ENCODE data around the gene ATG5.
A peak's percentile ranks its signal among the peaks of the same experiment; 100 is the strongest.

The ATG5 gene

GRCh38 chr6:106223300-106223930 is 102.1 kb downstream of the ATG5 start:
- DNase-seq (ENCODE audit: low read depth in 2 of 2) = peak; percentile 39 to 49

GRCh38 chr6:106220485-106220884 is 105.1 kb downstream of the ATG5 start:
- no peak for DNase-seq (ENCODE audit: low read depth in 2 of 2)

- no peak for DNase-seq (ENCODE audit: low read depth in 2 of 2)
Observed at GRCh38 chr6:106216527-106216926, 109.0 kb downstream of the ATG5 start.

- no peak for DNase-seq (ENCODE audit: low read depth in 2 of 2)
Observed at GRCh38 chr6:106215608-106216007, 110.0 kb downstream of the ATG5 start.

- DNase-seq (ENCODE audit: low read depth in 2 of 2) = no peak
Observed at GRCh38 chr6:106214531-106214930, 111.0 kb downstream of the ATG5 start.

GRCh38 chr6:106213660-106214289 is 111.8 kb downstream of the ATG5 start:
- DNase-seq (ENCODE audit: low read depth in 2 of 2) = no peak

- DNase-seq (ENCODE audit: low read depth in 2 of 2) = no peak
Observed at GRCh38 chr6:106212576-106212975, 113.0 kb downstream of the ATG5 start.

GRCh38 chr6:106206905-106207304 is 118.7 kb downstream of the ATG5 start:
- no peak for DNase-seq (ENCODE audit: low read depth in 2 of 2)

- no peak for DNase-seq (ENCODE audit: low read depth in 2 of 2)
Observed at GRCh38 chr6:106204961-106205360, 120.6 kb downstream of the ATG5 start.

- DNase-seq (ENCODE audit: low read depth in 2 of 2) = no peak
Observed at GRCh38 chr6:106199998-106200397, 125.6 kb downstream of the ATG5 start.

- DNase-seq (ENCODE audit: low read depth in 2 of 2) = no peak
Observed at GRCh38 chr6:106199331-106199730, 126.2 kb downstream of the ATG5 start.

- no peak for DNase-seq (ENCODE audit: low read depth in 2 of 2)
Observed at GRCh38 chr6:106197441-106197840, 128.1 kb downstream of the ATG5 start.

- no peak for DNase-seq (ENCODE audit: low read depth in 2 of 2)
Observed at GRCh38 chr6:106194949-106195921, 130.3 kb downstream of the ATG5 start.

GRCh38 chr6:106192824-106193223 is 132.7 kb downstream of the ATG5 start:
- DNase-seq (ENCODE audit: low read depth in 2 of 2) = no peak

- no peak for DNase-seq (ENCODE audit: low read depth in 2 of 2)
Observed at GRCh38 chr6:106188104-106188794, 137.3 kb downstream of the ATG5 start.

- no peak for DNase-seq (ENCODE audit: low read depth in 2 of 2)
Observed at GRCh38 chr6:106187424-106187982, 138.1 kb downstream of the ATG5 start.

- DNase-seq (ENCODE audit: low read depth in 2 of 2) = no peak
Observed at GRCh38 chr6:106186714-106187113, 138.8 kb downstream of the ATG5 start.

- no peak for DNase-seq (ENCODE audit: low read depth in 2 of 2)
Observed at GRCh38 chr6:106186172-106186571, 139.4 kb downstream of the ATG5 start.

- DNase-seq (ENCODE audit: low read depth in 2 of 2) = no peak
Observed at GRCh38 chr6:106185615-106186014, 139.9 kb downstream of the ATG5 start.

- no peak for DNase-seq (ENCODE audit: low read depth in 2 of 2)
Observed at GRCh38 chr6:106184629-106185028, 140.9 kb downstream of the ATG5 start.

GRCh38 chr6:106183430-106183829 is 142.1 kb downstream of the ATG5 start:
- no peak for DNase-seq (ENCODE audit: low read depth in 2 of 2)

- no peak for DNase-seq (ENCODE audit: low read depth in 2 of 2)
Observed at GRCh38 chr6:106182455-106182854, 143.1 kb downstream of the ATG5 start.
